Smooth muscle cell of the umbilical artery (primary cell): ENCODE results near the gene MTA1. TPM values are rescaled to one million over a fixed set of nuclear protein-coding genes. Genes with fewer than 3 reads are reported as not detected.

Source experiments
- total RNA-seq: library from RNA; depleted of rRNA; stranded (reverse); fragments of >200 nt; gene quantifications from 2 replicates; pipeline ENCODE4 v1.2.3, GENCODE V29; 2014

MTA1 gene
- total RNA-seq = 27.9 and 53.8 TPM in 2 replicates

DNA sequence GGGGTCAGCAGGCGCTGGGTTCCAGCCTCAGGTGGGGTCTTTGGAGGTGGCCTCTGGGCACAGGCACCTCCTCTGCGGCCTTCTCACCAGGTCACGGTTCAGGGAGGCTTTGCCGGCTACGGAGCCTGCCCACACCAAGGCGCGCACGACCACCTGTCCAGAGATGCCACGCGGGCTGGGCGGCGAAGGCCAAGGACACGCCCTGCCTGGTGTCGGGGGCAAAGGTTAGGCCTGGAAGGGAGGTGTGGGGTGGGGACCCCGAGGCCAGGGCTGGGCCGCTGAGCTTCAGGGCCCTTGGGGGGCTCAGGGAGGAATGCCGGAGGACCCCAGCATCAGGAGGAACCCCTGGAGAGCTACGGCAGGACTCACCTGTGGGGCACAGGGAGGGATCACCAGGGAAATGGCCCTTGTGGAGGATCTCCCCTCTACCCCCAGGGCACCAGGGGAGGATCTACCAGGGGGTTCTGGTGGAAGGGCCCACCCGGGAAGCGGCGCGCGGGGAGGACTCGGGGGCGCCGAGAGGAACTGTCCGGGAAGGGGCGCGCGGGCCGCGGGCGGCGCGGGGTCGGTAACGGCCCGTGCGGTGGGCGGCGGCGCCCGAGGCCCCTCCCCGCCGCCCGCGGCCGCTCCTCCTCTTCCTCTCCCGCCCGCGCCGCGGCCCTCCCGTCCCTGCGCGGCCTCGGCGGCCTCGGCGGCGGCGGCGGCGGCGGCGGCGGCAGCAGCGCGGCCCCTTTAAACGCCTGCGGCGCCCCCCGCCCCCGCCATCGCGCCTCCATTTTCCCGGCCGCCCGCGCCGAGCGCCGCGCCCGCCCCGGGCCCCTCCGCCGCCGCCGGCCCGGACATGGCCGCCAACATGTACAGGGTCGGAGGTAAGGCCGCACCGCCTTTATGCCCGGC lies at the start of gene MTA1:
Gene MTA1 (plus strand): TSS at position 633 of the 897 bp plus-strand sequence. CDS start 209 bp downstream, at position 842.

GRCh38 chr14:105398044-105398725 lies 21.4 kb upstream of the MTA1 start, which contains the start of gene TEX22:
Gene TEX22, plus strand, starts transcription at chr14:105398538. Its CDS starts 803 bp downstream, at chr14:105399341.

GRCh38 chr14:105474483-105475268 lies 55.0 kb downstream of the MTA1 start, which contains the start of gene CRIP2:
Gene CRIP2, plus strand, starts transcription at chr14:105474821. Its CDS starts 42 bp downstream, at chr14:105474863.

GRCh38 chr14:105486163-105486973 lies 66.7 kb downstream of the MTA1 start, which contains the start of gene CRIP1:
Gene CRIP1, plus strand, starts transcription at chr14:105486886. Its CDS starts 374 bp downstream, at chr14:105487260.

GRCh38 chr14:105490572-105491365 lies 71.1 kb downstream of the MTA1 start, which contains the start of gene TEDC1:
Gene TEDC1, plus strand, starts transcription at chr14:105491246. Its CDS starts 130 bp downstream, at chr14:105491376.

Other genes with a start within 250 kb of the MTA1 start
- 9.0 and 19.6 TPM in 2 replicates for gene NUDT14, start 238.5 kb upstream of the MTA1 start, total RNA-seq
- 51.9 and 61.2 TPM in 2 replicates for gene BTBD6, start 171.3 kb upstream of the MTA1 start, total RNA-seq
- gene BRF1, start 118.8 kb upstream of the MTA1 start, total RNA-seq = 36.5 and 46.7 TPM in 2 replicates
- gene PACS2, start 105.1 kb upstream of the MTA1 start, total RNA-seq = 50.5 and 67.2 TPM in 2 replicates
- gene TEX22, start 21.3 kb upstream of the MTA1 start, total RNA-seq = 0.09 and 0.30 TPM in 2 replicates
- gene CRIP2, start 55.0 kb downstream of the MTA1 start, total RNA-seq = 13.1 and 34.2 TPM in 2 replicates
- gene CRIP1, start 67.1 kb downstream of the MTA1 start, total RNA-seq = 0.14 TPM in 1 of 2 replicates, not detected in the other
- gene TEDC1, start 71.4 kb downstream of the MTA1 start, total RNA-seq = 2.7 and 4.8 TPM in 2 replicates
- 6.7 and 11.3 TPM in 2 replicates for gene TMEM121, start 106.8 kb downstream of the MTA1 start, total RNA-seq